ENCODE measurements around the gene PHACTR3.

Gene PHACTR3

DNA sequence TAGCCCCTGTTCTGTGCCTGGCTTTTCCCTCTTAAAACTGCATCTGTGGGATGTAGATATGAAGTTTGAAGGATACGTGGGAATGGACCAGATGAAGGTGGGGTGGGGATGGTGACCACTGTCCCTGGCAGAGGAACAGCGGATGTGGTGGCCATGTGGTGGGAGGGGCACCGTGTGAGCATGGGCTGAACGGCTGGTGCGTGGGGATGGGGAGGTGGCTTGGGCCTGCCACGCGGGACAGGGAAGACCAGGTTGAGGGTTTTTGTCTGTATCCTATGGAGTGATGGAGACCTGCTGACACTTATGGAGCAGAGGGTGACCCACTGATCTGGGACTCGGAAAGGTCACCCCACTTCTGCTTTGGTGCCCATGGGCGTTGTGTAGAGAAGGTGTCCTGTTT is 19.2 kb downstream of the PHACTR3 start:
- DNase-seq: no peak

DNA sequence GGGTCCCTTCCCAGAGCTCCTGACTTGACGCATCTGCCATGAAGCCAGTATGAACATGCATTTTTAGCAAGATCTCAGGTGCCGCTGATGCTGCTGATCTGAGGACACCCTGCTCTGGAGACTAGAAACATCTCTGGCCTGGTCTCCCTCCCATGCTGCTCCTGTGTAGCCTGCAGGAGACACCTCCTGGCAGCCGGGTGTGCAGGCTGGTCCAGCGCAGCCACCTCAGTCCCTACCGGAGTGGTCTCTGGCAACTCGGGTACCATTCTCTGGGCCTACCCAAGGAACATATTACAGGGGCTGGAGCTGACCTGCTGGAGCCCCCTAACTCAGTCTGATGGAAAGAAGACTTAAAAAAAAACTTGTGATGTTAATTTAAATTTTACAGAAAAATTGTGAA is 20.1 kb downstream of the PHACTR3 start:
- no peak for DNase-seq

GRCh38 chr20:59625214-59625922 is 21.0 kb downstream of the PHACTR3 start:
- no peak for DNase-seq

GRCh38 chr20:59627298-59627697 is 23.0 kb downstream of the PHACTR3 start:
- DNase-seq: no peak

DNA sequence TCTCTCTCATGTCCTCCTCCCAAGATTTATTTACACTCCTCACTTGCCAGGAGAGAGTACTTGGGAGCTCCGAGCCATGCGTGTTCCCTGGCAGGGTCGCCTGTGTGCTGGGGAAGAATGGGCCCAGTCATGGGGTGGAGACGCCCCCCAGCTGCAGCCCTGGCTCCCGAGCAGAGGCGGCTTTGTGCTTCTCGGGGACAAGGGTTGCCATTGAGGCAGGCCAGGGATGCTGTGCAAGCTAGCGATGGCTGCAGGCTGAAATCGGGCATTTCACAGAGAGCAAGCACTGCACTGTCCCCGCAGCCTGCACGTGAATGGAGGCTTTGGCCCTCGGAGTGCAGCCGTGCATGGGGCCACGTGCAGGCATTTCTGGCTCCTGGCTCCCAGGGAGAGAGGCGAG is 23.8 kb downstream of the PHACTR3 start:
- no peak for DNase-seq

DNA sequence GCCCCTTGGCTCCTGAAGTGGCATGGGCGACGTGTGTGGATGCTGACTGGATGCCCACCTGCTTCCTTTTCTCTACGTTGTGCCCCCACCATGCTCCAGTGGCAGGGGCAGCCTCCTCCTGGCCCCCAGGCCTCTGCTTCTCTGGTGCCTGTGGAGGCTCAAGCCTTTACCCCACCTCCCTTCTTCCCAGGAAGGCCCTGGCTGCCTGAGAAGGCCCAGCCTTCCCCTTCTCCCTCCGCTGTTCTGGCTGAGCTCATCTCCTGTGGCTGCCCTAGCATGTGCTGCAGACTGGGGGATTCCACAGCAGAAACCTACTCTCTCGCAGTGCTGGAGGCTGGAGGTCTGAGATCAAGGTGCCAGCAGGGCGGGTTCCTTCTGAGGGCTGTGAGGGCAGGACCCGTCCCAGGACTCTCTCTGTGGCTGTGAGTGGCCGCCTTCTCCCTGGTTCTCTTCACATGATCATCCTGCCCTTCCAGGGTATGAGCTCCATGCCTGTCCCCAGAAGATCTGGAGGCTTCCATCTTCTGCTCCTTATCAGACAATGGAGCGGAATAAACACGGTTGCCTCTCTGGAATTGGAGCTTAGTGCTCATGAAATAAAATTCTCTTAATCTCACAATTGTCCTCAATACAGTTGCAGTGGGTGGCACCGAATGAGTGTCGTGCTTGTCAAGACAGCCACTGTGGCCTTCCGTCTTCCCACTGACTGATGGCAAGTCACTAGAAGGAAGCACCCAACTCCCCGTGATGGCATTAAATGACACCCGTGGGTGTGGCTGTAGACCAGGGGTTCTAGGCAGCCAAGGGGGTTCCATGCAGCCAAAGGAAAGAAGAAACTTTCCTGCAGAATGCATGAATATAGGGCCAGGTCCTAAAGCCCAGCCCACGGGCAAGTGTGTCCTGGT is 25.1 kb downstream of the PHACTR3 start:
- no peak for DNase-seq

DNA sequence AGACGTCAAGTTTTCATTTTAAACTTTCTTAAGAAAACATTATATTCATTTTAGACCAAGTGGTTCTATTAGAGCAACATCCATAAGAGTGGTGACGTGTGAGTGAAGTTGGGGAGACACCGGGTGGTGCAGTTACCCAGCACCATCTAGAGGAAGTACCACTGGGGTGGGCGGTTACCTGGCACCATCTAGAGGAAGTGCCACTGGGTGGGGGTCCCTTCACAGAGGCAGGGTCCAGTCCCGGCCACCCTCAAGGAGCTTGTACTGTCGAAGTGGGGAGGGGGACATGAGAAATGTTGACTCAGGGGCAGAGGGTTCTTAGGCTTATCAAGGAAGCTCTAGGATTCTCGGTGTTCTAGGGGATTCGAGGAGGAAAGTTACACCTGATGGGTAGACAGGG is 26.2 kb downstream of the PHACTR3 start:
- DNase-seq: no peak

GRCh38 chr20:59631751-59632540 is 27.6 kb downstream of the PHACTR3 start:
- DNase-seq: no peak

GRCh38 chr20:59632541-59633113 is 28.3 kb downstream of the PHACTR3 start:
- no peak for DNase-seq

DNA sequence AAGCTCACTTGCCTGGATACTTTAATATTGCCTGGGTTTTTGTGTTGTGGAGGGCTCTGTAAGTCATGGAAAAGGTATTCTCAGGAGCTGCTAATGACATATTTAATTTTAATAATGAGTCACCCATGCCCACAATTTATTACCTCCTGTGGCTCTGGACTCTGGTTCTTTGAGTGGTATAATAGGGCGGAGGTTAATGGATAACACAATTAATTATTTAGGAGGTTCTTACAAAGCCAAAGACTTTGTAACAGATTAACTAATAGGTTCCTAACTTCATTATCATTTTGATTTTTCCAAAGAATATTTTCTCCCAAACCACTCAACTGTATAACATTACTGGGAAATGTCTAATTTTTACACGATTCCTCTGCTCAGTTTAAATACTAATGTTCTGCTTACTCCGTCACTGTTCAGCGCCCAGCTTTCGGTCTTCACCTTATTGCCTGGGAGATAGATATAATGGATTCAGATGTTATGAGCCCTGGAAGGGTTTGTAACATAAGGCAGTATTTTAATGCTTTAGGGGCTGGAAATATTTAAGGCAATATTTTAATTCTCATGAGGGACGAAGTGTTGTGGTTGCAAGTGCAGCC is 29.4 kb downstream of the PHACTR3 start:
- no peak for DNase-seq

DNA sequence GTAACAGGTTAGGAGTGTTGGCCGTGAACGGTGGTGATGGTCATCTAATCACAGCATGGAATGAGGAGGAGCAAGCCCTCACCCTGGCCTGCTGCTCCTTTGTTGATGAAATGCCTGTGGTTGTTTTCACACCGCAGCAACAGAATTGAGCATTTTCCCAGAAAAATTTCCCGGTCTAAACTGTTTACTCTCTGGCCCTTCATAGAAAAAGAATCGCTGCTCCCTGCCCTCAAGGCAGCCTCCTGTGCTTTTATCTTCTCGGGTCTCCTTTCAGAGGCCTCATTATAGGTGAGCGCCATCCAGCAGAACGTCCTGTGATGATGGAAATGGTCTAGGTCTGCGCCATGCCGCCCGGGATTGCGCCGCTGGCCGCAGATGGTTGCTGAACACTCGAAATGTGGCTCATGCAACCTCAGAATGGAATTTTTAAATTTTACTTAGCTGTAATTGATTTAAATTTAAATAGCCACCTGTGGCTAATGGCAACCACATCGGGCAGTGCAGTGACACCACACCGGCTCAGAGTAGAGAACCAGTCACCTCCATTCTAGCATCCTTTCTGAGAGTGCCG is 30.2 kb downstream of the PHACTR3 start:
- no peak for DNase-seq

DNA sequence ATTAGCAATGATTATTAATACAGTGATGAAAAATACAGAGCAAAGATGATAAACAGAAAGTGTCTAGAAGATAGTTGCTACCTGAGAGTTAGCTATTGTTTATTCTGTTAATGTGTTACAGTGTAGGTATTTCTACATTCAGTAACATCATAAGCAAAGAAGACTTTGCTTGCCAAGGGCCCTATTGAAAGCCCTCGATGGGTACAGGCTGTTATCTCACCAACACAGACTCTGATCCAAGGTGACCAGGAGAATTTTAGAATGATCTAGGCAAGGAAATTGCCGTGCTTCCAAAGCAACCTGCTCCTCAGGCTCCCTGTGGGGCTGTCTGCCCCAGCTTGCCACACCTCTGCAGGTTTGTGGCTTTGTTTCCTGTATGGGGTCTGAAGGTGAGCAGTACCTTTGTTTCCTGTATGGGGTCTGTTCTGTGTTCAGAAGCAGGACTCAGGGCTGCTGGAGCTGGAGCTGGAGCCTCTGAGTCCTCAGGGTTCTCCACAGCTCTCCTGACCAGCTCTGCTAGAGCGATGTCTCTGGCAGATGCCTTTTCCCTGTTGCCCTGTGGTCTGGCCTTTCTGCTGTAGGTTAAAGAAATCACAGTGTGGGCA is 32.5 kb downstream of the PHACTR3 start:
- no peak for DNase-seq

DNA sequence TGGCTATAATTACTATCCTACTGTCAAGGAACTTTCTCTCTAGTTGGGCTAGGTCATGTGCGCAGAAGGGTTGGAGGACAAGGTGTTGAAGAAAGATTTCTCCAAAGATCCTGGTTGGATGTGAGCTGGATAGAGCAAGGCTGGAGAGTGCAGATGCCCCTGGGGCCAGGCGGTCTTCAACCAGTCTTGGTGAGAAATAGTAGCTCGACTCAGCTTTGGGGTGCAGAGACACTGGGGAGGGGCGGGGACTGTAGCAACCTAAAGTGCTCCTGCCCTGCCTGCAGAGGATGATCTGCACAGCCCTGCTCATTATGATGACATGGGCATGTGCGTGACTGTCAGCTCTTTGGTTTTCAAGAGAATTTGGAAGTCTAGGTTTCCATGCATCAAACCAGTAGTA is 35.9 kb downstream of the PHACTR3 start:
- no peak for DNase-seq

DNA sequence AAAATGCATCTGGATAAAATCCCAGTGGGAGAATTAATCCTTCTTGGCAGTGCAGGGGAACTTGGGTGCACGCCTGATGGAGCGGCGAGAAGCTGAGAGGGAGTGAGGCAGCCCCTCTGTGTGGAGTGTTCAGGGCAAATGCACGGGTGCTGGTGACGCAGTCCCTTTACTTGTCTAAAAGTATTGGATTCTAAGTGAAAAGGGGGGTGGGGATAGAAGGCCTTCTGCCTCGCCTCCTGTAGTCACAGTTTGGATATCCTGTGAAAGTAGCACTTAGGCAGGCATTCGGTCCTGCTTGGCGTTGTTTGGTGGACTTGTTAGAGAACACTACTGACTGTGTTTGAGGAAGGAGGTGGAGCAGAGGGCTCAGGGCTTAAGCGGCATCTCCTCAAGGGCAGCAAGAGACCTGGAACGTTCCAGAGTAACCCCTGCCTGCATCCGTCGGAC is 39.3 kb downstream of the PHACTR3 start:
- DNase-seq: no peak

- DNase-seq: no peak
These were observed 40.1 kb downstream of the PHACTR3 start for GRCh38 chr20:59644371-59644939.

- DNase-seq: no peak
These were observed 40.9 kb downstream of the PHACTR3 start for GRCh38 chr20:59645271-59645670.

DNA sequence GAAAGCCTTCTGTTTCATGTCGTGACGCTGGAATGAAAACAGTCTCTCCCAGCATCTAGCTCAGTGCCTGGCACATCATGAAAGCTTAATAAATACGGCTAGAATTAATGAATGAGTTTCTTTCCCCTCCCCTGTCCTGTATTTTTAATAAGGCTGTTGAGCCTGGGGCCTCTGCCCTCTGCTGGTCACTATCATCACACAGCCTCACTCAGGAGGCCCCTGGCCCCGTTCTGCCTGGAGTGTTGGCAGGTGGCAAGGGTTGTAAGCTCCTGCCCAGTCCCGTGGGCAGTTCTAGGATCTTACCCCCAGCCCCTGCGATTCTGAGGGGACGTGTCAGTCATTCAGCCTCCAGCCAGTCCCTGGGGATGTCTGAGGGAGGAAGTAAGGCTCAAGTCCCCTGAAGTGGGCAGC is 41.4 kb downstream of the PHACTR3 start:
- DNase-seq: no peak

DNA sequence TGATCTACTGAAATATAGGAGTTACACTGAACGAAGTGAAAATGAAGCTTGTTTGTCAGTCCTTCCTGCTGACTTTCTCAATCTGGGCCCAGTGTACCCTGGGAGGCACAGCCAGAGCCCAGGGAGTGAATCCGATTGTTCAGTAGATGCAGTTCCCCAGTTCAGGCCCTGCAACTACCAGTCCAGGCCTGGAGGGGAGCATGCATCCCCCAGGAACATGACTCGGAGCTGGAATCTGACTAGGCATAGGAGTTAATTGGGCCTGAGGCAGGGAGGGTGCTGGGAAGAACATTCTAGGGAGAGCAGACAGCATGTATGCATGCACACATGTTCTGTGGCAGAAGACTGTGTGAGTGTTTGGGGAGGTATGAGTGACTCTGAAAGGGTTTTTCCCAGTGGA is 42.1 kb downstream of the PHACTR3 start:
- no peak for DNase-seq

DNA sequence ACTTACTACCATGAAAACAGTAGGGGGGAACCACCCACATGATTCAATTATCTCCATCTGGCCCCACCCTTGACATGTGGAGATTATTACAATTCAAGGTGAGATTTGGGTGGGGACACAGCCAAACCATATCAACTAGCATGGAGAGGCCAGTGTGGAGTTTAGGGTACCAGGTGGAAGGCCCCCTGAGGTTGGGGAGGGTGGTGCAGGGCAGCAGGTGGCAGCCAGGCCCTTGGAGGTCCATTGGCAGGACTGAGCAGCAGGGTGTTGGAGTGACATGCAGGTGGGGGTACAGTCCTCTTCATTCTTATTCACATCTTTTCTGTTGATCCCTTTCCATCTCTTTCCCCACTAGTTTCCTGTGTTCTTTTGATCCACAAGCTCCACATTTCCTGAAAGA is 42.9 kb downstream of the PHACTR3 start:
- DNase-seq: no peak

GRCh38 chr20:59648466-59649070 is 44.2 kb downstream of the PHACTR3 start:
- DNase-seq: no peak

GRCh38 chr20:59650418-59650817 is 46.1 kb downstream of the PHACTR3 start:
- DNase-seq: no peak
